ENCODE results near the gene NTN5. TPM values are rescaled to one million over a fixed set of nuclear protein-coding genes. Genes with fewer than 3 reads are reported as not detected.
"Not testable (repeated sequence)": the region's sequence is repeated elsewhere in the genome, so short reads cannot be mapped to it uniquely, and the experiment has no call there.

Gene NTN5
- total RNA-seq, 1 donor from 2014 or later: under 0.01 TPM

- H3K27ac ChIP-seq (ENCODE audit: low read depth, low read length): peak overlapping the region; percentile 100
- H3K4me3 ChIP-seq (ENCODE audit: low read length in 3 of 3): peak overlapping the region in 2 of 3 donors; percentile 15 to 65
- H3K36me3 ChIP-seq (ENCODE audit: control insufficient read depth in 3 of 3, insufficient read depth in 3 of 3, low read length in 3 of 3): peaks cover 14 to 29% (median 25%) of the 10 kb centered on the region in 3 donors
- no peaks in the 10 kb centered on the region for H3K27me3 ChIP-seq (ENCODE audit: control insufficient read depth in 3 of 3, insufficient read depth in 3 of 3, low read length in 3 of 3)
- H3K4me1 ChIP-seq (ENCODE audit: control insufficient read depth in 3 of 3, insufficient read depth in 3 of 3, low read length in 3 of 3): peaks cover 50 to 55% (median 54%) of the 10 kb centered on the region in 3 donors
- no peaks in the 10 kb centered on the region for H3K9me3 ChIP-seq (ENCODE audit: control insufficient read depth in 3 of 3, low read length in 3 of 3)
- peak overlapping the region in 2 of 3 donors; percentile 63 to 82 for H3K9ac ChIP-seq (ENCODE audit: low read depth in 1 of 3, low read length in 3 of 3)
Observed at GRCh38 chr19:48632692-48633147, 40.1 kb downstream of the NTN5 start.

GRCh38 chr19:48632286-48632685 is 40.5 kb downstream of the NTN5 start:
- peaks cover 14 to 29% (median 25%) of the 10 kb centered on the region in 3 donors for H3K36me3 ChIP-seq (ENCODE audit: control insufficient read depth in 3 of 3, insufficient read depth in 3 of 3, low read length in 3 of 3)

DNA sequence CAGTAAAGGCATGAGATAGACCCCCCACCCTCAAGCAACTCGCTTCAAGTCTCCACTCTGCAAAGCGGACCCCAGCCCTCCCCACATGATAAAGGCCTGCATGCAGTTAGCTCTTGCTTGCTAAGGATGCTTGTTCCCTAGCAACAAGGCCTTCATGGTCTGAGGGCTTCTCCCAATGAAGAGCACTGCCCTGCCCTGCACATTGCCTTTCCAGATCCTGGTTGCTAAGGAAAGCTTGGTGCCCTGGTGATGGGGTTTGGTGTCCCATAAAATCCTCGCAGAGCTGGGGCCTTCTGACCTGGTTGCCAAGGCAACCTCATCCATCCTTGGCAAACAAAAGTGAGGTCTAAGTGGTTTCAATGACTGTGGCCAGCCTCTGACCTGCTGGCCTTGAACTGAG is 41.6 kb downstream of the NTN5 start:
- peak overlapping the region in 1 of 3 donors; percentile 62 for H3K9ac ChIP-seq (ENCODE audit: low read depth in 1 of 3, low read length in 3 of 3)
- peaks cover 50 to 55% (median 51%) of the 10 kb centered on the region in 3 donors for H3K4me1 ChIP-seq (ENCODE audit: control insufficient read depth in 3 of 3, insufficient read depth in 3 of 3, low read length in 3 of 3)
- peak overlapping the region in 1 of 3 donors; percentile 22 for H3K4me3 ChIP-seq (ENCODE audit: low read length in 3 of 3)
- H3K9me3 ChIP-seq (ENCODE audit: control insufficient read depth in 3 of 3, low read length in 3 of 3): no peaks in the 10 kb centered on the region
- H3K27me3 ChIP-seq (ENCODE audit: control insufficient read depth in 3 of 3, insufficient read depth in 3 of 3, low read length in 3 of 3): no peaks in the 10 kb centered on the region
- H3K27ac ChIP-seq (ENCODE audit: low read depth, low read length): no peak overlapping the region
- peaks cover 14 to 28% (median 25%) of the 10 kb centered on the region in 3 donors for H3K36me3 ChIP-seq (ENCODE audit: control insufficient read depth in 3 of 3, insufficient read depth in 3 of 3, low read length in 3 of 3)

More at GRCh38 chr19:48632286-48632685, 40.5 kb downstream of the NTN5 start:
- not testable (repeated sequence) for H3K27ac ChIP-seq (ENCODE audit: low read depth, low read length); H3K9me3 ChIP-seq (ENCODE audit: control insufficient read depth in 3 of 3, low read length in 3 of 3); H3K27me3 ChIP-seq (ENCODE audit: control insufficient read depth in 3 of 3, insufficient read depth in 3 of 3, low read length in 3 of 3)
- H3K4me3 ChIP-seq (ENCODE audit: low read length in 3 of 3): peak overlapping the region in 1 of 3 donors; percentile 65
- H3K4me1 ChIP-seq (ENCODE audit: control insufficient read depth in 3 of 3, insufficient read depth in 3 of 3, low read length in 3 of 3): peaks cover 50 to 55% (median 54%) of the 10 kb centered on the region in 3 donors
- peak overlapping the region in 2 of 3 donors; percentile 63 to 82 for H3K9ac ChIP-seq (ENCODE audit: low read depth in 1 of 3, low read length in 3 of 3)

- Histone ChIP-seq H3K27ac (ENCODE audit: low read depth, low read length) (peak overlapping the region; percentile 44), H3K9me3 (ENCODE audit: control insufficient read depth in 3 of 3, low read length in 3 of 3) (no peaks in the 10 kb centered on the region), H3K9ac (ENCODE audit: low read depth in 1 of 3, low read length in 3 of 3) (peak overlapping the region in 2 of 3 donors; percentile 29 to 62), H3K36me3 (ENCODE audit: control insufficient read depth in 3 of 3, insufficient read depth in 3 of 3, low read length in 3 of 3) (peaks cover 14 to 28% (median 25%) of the 10 kb centered on the region in 3 donors), H3K4me1 (ENCODE audit: control insufficient read depth in 3 of 3, insufficient read depth in 3 of 3, low read length in 3 of 3) (peaks cover 50 to 60% (median 52%) of the 10 kb centered on the region in 3 donors), H3K27me3 (ENCODE audit: control insufficient read depth in 3 of 3, insufficient read depth in 3 of 3, low read length in 3 of 3) (no peaks in the 10 kb centered on the region), H3K4me3 (ENCODE audit: low read length in 3 of 3) (peak overlapping the region in 1 of 3 donors; percentile 22)
Observed at GRCh38 chr19:48630296-48631063, 42.3 kb downstream of the NTN5 start.

DNA sequence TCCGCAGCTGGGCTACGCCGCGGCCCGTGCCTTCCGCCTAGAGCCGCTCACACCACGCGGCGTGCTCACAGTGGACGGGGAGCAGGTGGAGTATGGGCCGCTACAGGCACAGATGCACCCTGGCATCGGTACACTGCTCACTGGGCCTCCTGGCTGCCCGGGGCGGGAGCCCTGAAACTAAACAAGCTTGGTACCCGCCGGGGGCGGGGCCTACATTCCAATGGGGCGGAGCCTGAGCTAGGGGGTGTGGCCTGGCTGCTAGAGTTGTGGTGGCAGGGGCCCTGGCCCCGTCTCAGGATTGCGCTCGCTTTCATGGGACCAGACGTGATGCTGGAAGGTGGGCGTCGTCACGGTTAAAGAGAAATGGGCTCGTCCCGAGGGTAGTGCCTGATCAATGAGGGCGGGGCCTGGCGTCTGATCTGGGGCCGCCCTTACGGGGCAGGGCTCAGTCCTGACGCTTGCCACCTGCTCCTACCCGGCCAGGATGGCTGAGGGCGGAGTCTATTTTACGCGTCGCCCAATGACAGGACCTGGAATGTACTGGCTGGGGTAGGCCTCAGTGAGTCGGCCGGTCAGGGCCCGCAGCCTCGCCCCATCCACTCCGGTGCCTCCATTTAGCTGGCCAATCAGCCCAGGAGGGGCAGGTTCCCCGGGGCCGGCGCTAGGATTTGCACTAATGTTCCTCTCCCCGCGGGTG is 43.1 kb downstream of the NTN5 start:
- Histone ChIP-seq H3K27me3 (ENCODE audit: control insufficient read depth in 3 of 3, insufficient read depth in 3 of 3, low read length in 3 of 3) (no peaks in the 10 kb centered on the region), H3K27ac (ENCODE audit: low read depth, low read length) (peak overlapping the region; percentile 44), H3K4me3 (ENCODE audit: low read length in 3 of 3) (no peak overlapping the region), H3K9ac (ENCODE audit: low read depth in 1 of 3, low read length in 3 of 3) (peak overlapping the region in 2 of 3 donors; percentile 29 to 62), H3K4me1 (ENCODE audit: control insufficient read depth in 3 of 3, insufficient read depth in 3 of 3, low read length in 3 of 3) (peaks cover 52 to 63% (median 54%) of the 10 kb centered on the region in 3 donors), H3K9me3 (ENCODE audit: control insufficient read depth in 3 of 3, low read length in 3 of 3) (no peaks in the 10 kb centered on the region), H3K36me3 (ENCODE audit: control insufficient read depth in 3 of 3, insufficient read depth in 3 of 3, low read length in 3 of 3) (peaks cover 14 to 28% (median 25%) of the 10 kb centered on the region in 3 donors)

GRCh38 chr19:48629297-48629598 is 43.6 kb downstream of the NTN5 start:
- H3K36me3 ChIP-seq (ENCODE audit: control insufficient read depth in 3 of 3, insufficient read depth in 3 of 3, low read length in 3 of 3): peaks cover 14 to 28% (median 25%) of the 10 kb centered on the region in 3 donors
- no peaks in the 10 kb centered on the region for H3K9me3 ChIP-seq (ENCODE audit: control insufficient read depth in 3 of 3, low read length in 3 of 3)
- H3K9ac ChIP-seq (ENCODE audit: low read depth in 1 of 3, low read length in 3 of 3): no peak overlapping the region
- no peak overlapping the region for H3K4me3 ChIP-seq (ENCODE audit: low read length in 3 of 3)
- no peaks in the 10 kb centered on the region for H3K27me3 ChIP-seq (ENCODE audit: control insufficient read depth in 3 of 3, insufficient read depth in 3 of 3, low read length in 3 of 3)
- peaks cover 54 to 64% (median 55%) of the 10 kb centered on the region in 3 donors for H3K4me1 ChIP-seq (ENCODE audit: control insufficient read depth in 3 of 3, insufficient read depth in 3 of 3, low read length in 3 of 3)
- no peak overlapping the region for H3K27ac ChIP-seq (ENCODE audit: low read depth, low read length)

DNA sequence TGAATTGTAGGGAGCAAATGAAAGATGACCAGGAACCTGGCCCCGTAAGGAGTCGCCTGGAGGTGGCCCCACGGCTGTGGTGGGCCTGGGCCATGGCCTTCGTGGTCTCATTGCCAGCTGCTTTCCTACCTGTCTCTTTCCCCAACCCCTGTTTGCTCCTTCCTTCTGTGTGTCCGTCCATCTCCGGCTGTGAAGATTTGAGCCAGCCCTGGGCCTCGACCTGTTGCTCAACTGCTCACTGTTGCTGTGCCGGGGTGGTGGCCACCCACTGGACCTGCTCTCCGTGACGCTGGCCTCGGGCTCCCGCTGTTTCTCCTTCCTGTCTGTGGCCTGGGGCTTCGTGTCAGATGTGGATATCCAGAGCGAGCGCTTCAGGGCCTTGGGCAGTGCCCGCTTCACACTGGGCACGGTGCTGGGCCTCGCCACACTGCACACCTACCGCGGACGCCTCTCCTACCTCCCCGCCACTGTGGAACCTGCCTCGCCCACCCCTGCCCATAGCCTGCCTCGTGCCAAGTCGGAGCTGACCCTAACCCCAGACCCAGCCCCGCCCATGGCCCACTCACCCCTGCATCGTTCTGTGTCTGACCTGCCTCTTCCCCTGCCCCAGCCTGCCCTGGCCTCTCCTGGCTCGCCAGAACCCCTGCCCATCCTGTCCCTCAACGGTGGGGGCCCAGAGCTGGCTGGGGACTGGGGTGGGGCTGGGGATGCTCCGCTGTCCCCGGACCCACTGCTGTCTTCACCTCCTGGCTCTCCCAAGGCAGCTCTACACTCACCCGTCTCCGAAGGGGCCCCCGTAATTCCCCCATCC is 44.1 kb downstream of the NTN5 start:
- no peaks in the 10 kb centered on the region for H3K9me3 ChIP-seq (ENCODE audit: control insufficient read depth in 3 of 3, low read length in 3 of 3)
- no peak overlapping the region for H3K27ac ChIP-seq (ENCODE audit: low read depth, low read length)
- no peak overlapping the region for H3K9ac ChIP-seq (ENCODE audit: low read depth in 1 of 3, low read length in 3 of 3)
- no peaks in the 10 kb centered on the region for H3K27me3 ChIP-seq (ENCODE audit: control insufficient read depth in 3 of 3, insufficient read depth in 3 of 3, low read length in 3 of 3)
- H3K4me1 ChIP-seq (ENCODE audit: control insufficient read depth in 3 of 3, insufficient read depth in 3 of 3, low read length in 3 of 3): peaks cover 51 to 61% (median 52%) of the 10 kb centered on the region in 3 donors
- peaks cover 14 to 28% (median 25%) of the 10 kb centered on the region in 3 donors for H3K36me3 ChIP-seq (ENCODE audit: control insufficient read depth in 3 of 3, insufficient read depth in 3 of 3, low read length in 3 of 3)
- no peak overlapping the region for H3K4me3 ChIP-seq (ENCODE audit: low read length in 3 of 3)

- H3K4me3 ChIP-seq (ENCODE audit: low read length in 3 of 3): no peak overlapping the region
- H3K4me1 ChIP-seq (ENCODE audit: control insufficient read depth in 3 of 3, insufficient read depth in 3 of 3, low read length in 3 of 3): peaks cover 50 to 58% (median 51%) of the 10 kb centered on the region in 3 donors
- H3K9ac ChIP-seq (ENCODE audit: low read depth in 1 of 3, low read length in 3 of 3): no peak overlapping the region
- H3K36me3 ChIP-seq (ENCODE audit: control insufficient read depth in 3 of 3, insufficient read depth in 3 of 3, low read length in 3 of 3): peaks cover 9 to 24% (median 20%) of the 10 kb centered on the region in 3 donors
- H3K9me3 ChIP-seq (ENCODE audit: control insufficient read depth in 3 of 3, low read length in 3 of 3): no peaks in the 10 kb centered on the region
- no peaks in the 10 kb centered on the region for H3K27me3 ChIP-seq (ENCODE audit: control insufficient read depth in 3 of 3, insufficient read depth in 3 of 3, low read length in 3 of 3)
- no peak overlapping the region for H3K27ac ChIP-seq (ENCODE audit: low read depth, low read length)
Observed at GRCh38 chr19:48627865-48628314, 44.9 kb downstream of the NTN5 start.

DNA sequence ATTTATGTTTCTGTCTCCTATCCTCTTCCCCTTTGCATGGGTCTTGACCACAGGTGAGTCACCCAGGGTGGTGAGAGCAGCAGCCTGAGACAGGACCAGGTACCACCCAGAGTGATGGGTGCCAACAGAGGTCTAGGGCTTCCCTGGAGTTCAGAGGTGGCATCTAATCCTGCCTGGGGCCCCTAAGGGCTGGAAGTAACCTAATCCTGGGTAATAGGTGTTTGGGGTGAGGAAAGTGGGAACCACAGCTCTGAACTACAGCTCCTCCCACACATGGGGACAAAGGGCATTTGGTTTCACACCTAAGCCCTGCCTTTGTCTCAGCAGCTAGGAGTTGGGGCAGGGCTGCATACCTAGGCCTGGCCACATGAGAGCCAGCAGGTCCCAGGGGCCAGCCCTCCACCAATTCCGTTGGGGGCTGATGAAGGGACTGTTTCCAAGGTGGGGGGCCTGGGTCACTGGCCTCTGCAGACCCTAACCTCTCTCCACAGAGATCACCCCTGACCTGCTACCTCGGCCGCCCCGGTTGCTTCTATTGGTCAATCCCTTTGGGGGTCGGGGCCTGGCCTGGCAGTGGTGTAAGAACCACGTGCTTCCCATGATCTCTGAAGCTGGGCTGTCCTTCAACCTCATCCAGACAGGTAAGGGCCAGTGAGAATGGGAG is 45.5 kb downstream of the NTN5 start:
- Histone ChIP-seq H3K4me3 (ENCODE audit: low read length in 3 of 3) (no peak overlapping the region), H3K27me3 (ENCODE audit: control insufficient read depth in 3 of 3, insufficient read depth in 3 of 3, low read length in 3 of 3) (no peaks in the 10 kb centered on the region), H3K9ac (ENCODE audit: low read depth in 1 of 3, low read length in 3 of 3) (peak overlapping the region in 1 of 3 donors; percentile 25), H3K36me3 (ENCODE audit: control insufficient read depth in 3 of 3, insufficient read depth in 3 of 3, low read length in 3 of 3) (peaks cover 7 to 19% (median 17%) of the 10 kb centered on the region in 3 donors), H3K4me1 (ENCODE audit: control insufficient read depth in 3 of 3, insufficient read depth in 3 of 3, low read length in 3 of 3) (peaks cover 45 to 53% (median 45%) of the 10 kb centered on the region in 3 donors), H3K27ac (ENCODE audit: low read depth, low read length) (no peak overlapping the region), H3K9me3 (ENCODE audit: control insufficient read depth in 3 of 3, low read length in 3 of 3) (no peaks in the 10 kb centered on the region)

All from skeletal muscle tissue (tissue), 4 donors.